IPS DF 6.9 (cell line): ENCODE measurements around the gene OR5AC2.
A peak's percentile ranks its signal among the peaks of the same experiment; 100 is the strongest.

Experiments used
- DNase-seq: peaks from one replicate; pipeline ENCODE4 v3.0.0-alpha.2; 2013; ENCODE audit warnings: low read depth, low spot score
- H3K27ac ChIP-seq: one replicate; pipeline ENCODE4 v1.5.1; 2013; ENCODE audit warnings: low read length, control low read depth
- H3K27me3 ChIP-seq: 2 replicates; pipeline ENCODE4 v1.6.1; 2013; ENCODE audit warnings: mild to moderate bottlenecking, low read length; ENCODE audit not compliant: control insufficient read depth, insufficient read depth
- H3K36me3 ChIP-seq: 2 replicates; pipeline ENCODE4 v1.6.1; 2013; ENCODE audit warnings: low read length; ENCODE audit not compliant: control insufficient read depth, insufficient read depth
- H3K4me1 ChIP-seq: 2 replicates; pipeline ENCODE4 v1.6.1; 2013; ENCODE audit warnings: low read length; ENCODE audit not compliant: control insufficient read depth, insufficient read depth
- H3K4me3 ChIP-seq: 2 replicates; pipeline ENCODE4 v1.5.1; 2013; ENCODE audit warnings: mild to moderate bottlenecking, low read length
- H3K9me3 ChIP-seq: 2 replicates; pipeline ENCODE4 v1.6.1; 2013; ENCODE audit warnings: low read length, inconsistent platforms; ENCODE audit not compliant: control insufficient read depth, insufficient read depth
- WGBS: extraction: QIAGEN DNeasy Blood & Tissue Kit; methylation state at CpG from one replicate; pipeline ENCODE4 v1.1.7; 2013; ENCODE audit warnings: mixed read lengths, missing lambda C conversion rate; ENCODE audit not compliant: insufficient read length, insufficient coverage; 5-methylcytosine and 5-hydroxymethylcytosine counted together

Gene OR5AC2, protein sequence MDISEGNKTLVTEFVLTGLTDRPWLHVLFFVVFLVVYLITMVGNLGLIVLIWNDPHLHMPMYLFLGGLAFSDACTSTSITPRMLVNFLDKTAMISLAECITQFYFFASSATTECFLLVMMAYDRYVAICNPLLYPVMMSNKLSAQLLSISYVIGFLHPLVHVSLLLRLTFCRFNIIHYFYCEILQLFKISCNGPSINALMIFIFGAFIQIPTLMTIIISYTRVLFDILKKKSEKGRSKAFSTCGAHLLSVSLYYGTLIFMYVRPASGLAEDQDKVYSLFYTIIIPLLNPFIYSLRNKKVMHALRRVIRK

DNA sequence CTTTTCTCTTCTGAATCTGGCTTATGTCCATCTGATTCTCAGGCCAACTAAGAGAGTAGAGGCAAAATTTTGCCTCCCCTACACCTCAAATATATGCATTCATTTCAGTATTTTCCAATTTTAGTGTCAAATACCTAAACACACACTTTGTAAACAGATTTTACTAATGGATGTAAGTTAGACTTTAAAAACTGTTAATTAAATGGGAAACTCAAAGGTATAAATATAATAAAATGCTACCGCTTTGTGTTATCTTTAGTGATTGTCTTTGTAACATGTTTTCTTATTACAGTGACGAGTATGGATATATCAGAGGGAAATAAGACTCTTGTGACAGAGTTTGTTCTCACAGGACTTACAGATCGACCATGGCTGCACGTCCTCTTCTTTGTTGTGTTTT lies at the start of gene OR5AC2:
Gene OR5AC2, plus strand, starts transcription at position 301 of the 400 bp plus-strand sequence. Its CDS starts 0 bp downstream, at position 301.
- H3K4me1 ChIP-seq = no peaks in the 10 kb centered on the region
- H3K9me3 ChIP-seq = no peaks in the 10 kb centered on the region
- no peaks in the 10 kb centered on the region for H3K27me3 ChIP-seq
- H3K36me3 ChIP-seq = no peaks in the 10 kb centered on the region
- DNase-seq = no peak
- H3K4me3 ChIP-seq = no peak within 1 kb of the TSS
- H3K27ac ChIP-seq = no peak within 1 kb of the TSS
- no CpG with 5 or more reads among the region's 4 CpGs for WGBS

DNA sequence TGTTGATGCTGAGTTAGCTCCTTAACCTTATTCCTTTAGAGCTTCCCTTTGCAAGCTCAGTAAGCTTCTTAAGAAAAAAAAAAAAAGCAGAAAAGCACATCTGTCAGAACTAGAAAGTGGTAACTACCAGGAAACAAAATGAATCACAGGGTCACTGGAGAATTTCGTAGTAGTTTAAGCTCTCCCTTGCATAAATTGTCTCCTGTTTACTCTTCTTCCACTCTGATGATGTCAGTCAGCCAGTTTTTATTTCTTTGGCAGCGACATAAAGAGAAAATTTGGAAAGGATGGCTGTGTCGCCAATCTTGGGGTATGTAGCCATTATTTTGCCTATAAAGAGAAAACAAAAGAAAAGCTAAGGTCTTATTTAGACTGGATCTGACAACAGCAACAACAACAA lies 48.7 kb upstream of the OR5AC2 start:
- no peak overlapping the region for H3K27ac ChIP-seq

DNA sequence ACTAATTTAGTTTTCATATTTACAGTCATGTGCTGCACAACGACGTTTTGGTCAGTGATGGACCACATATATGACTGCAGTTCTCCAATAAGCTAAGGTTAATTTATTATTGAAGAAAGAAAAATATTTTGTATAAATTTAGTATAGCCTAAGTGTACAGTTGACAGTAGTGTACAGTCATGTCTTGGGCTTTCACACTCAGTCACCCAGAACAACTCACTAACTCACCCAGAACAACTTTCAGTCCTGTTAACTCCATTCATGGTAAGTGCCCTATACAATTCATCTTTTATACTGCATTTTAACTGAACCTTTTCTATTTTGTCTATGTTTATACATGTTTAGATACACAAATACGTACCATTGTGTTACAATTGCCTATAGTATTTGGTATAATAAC lies 48.1 kb upstream of the OR5AC2 start:
- no peaks in the 10 kb centered on the region for H3K36me3 ChIP-seq
- no peak overlapping the region for H3K27ac ChIP-seq
- H3K4me3 ChIP-seq = no peak overlapping the region
- no peak for DNase-seq
- WGBS = no CpG with 5 or more reads among the region's 3 CpGs
- H3K9me3 ChIP-seq = no peaks in the 10 kb centered on the region
- H3K4me1 ChIP-seq = no peaks in the 10 kb centered on the region
- no peaks in the 10 kb centered on the region for H3K27me3 ChIP-seq

More for the DNA sequence above, 48.7 kb upstream of the OR5AC2 start:
- no peak overlapping the region for H3K4me3 ChIP-seq
- no peak for DNase-seq
- H3K27me3 ChIP-seq = no peaks in the 10 kb centered on the region
- H3K36me3 ChIP-seq = no peaks in the 10 kb centered on the region
- H3K4me1 ChIP-seq = no peaks in the 10 kb centered on the region
- WGBS = no CpG with 5 or more reads among the region's 3 CpGs
- H3K9me3 ChIP-seq = no peaks in the 10 kb centered on the region

DNA sequence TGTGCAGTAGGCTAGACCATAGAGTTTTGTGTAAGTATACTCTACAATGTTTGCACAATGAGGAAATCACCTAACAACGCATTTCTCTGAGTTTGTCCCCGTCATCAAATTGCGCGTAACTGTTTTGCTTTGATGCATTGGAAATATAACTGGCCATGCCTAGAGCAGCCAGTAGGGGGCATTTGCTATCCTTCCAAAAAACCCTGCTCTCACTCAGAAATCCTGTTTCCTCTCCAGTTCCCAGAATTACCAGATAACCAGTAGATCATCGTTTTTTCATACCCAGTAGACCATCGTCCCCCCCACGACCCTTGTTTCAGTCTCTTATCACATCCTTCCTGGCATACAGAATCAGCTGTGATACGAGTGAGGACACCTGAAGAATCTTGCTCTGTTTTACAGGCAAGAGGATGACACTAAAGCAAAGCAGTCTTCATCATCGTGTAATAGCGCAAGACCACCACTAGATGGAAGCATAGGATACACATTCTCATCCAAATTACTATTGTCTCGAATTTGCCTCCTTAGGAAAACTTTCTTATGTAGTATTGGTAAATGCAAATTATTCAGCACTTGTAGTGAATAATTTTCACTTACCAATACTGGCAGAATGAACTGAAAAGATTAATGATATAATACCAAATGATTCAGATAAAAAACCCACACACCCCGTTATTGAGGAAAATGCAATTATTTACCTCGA lies 47.5 kb upstream of the OR5AC2 start:
- peak overlapping the region; percentile 39; the same call in 1 of the 2 replicates for H3K4me3 ChIP-seq
- H3K27ac ChIP-seq = no peak overlapping the region
- no CpG with 5 or more reads among the region's 13 CpGs for WGBS
- no peaks in the 10 kb centered on the region for H3K36me3 ChIP-seq
- no peaks in the 10 kb centered on the region for H3K4me1 ChIP-seq
- H3K27me3 ChIP-seq = no peaks in the 10 kb centered on the region
- H3K9me3 ChIP-seq = no peaks in the 10 kb centered on the region
- DNase-seq = peak; percentile 86

DNA sequence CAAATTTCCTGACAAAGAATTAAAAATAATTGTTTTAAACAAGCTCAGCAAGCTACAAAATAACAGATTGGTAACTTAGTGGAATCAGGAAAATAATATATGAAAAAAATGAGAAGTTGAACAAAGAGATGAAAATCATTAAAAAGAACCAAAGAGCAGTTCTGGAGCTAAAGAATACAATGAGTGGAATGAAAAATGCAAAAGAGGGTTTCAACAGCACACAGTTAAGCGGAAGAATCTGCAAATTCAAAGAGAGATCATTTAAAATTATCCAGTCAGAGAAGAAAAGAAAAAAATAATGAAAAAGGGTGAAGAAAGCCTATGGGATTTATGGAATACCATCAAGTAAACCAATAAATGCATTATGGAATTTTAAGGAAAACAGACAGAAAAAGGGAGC lies 45.6 kb upstream of the OR5AC2 start:
- Histone ChIP-seq H3K36me3 (no peaks in the 10 kb centered on the region), H3K9me3 (no peaks in the 10 kb centered on the region), H3K27me3 (no peaks in the 10 kb centered on the region), H3K27ac (no peak overlapping the region), H3K4me3 (no peak overlapping the region), H3K4me1 (no peaks in the 10 kb centered on the region)
- no CpG with 5 or more reads among the region's 1 CpG for WGBS
- no peak for DNase-seq

DNA sequence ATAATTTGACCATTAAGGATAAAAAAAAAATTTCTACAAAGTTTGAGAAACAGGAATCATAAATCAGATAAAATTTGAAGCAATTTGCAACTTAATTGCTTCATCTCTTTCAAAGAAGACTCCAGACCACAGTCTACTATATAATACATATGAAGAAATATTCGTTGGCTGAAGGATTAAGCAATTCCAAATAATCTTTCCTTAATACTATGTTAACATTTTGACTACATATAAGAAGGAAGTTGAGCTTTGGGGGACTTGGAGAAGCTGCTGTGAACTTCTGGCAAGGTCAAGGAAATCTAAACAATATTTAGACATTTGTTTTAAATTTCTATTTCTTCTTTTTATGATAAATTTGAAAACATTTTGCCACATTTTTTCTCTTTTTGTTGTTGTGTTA lies 38.4 kb upstream of the OR5AC2 start:
- no CpG with 5 or more reads among the region's 1 CpG for WGBS
- H3K27me3 ChIP-seq = no peaks in the 10 kb centered on the region
- no peaks in the 10 kb centered on the region for H3K36me3 ChIP-seq
- H3K9me3 ChIP-seq = no peaks in the 10 kb centered on the region
- H3K4me3 ChIP-seq = no peak overlapping the region
- DNase-seq = no peak
- H3K27ac ChIP-seq = no peak overlapping the region
- H3K4me1 ChIP-seq = no peaks in the 10 kb centered on the region

DNA sequence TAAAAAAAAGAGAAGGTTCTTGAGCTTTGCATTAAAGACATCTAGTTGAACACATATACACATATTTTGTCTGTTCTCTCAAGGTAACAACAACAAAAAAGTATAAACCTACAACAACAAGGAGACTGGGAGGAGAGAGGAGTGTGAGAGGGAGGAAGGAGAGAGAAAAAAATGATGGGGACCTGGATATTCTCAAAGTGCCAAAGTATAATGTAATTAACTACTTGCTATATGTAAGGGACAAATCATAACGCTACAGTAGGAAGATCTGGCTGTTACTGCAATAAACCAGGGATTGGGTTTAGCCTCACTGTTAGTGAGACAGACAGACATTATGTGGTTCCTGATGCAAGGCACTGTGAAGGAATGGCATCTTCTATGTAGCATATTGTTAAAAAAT lies 37.7 kb upstream of the OR5AC2 start:
- Histone ChIP-seq H3K36me3 (no peaks in the 10 kb centered on the region), H3K4me3 (no peak overlapping the region), H3K9me3 (no peaks in the 10 kb centered on the region), H3K4me1 (no peaks in the 10 kb centered on the region), H3K27me3 (no peaks in the 10 kb centered on the region), H3K27ac (no peak overlapping the region)
- WGBS = no CpG with 5 or more reads among the region's 1 CpG
- DNase-seq = no peak

DNA sequence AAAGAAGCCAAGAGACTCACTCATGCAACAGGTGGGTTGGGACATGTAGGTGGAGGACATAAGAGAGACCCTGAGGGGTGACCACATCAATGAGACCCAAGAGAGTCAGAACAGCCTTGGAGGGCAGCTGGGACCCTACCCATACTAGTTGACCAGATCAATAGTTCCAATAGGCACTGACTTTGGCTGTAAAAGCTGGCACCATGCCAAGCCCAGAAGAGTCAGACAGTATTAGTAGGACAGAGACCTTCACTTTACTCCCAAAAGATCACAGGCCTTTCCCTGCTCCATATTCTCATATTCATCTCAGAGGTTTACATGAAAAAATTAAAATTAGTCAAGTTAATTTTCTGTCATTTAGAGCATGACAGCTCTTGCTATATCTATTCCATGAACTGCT lies 30.9 kb upstream of the OR5AC2 start:
- H3K36me3 ChIP-seq = no peaks in the 10 kb centered on the region
- H3K4me1 ChIP-seq = no peaks in the 10 kb centered on the region
- no peak for DNase-seq
- no peak overlapping the region for H3K27ac ChIP-seq
- H3K9me3 ChIP-seq = no peaks in the 10 kb centered on the region
- H3K4me3 ChIP-seq = no peak overlapping the region
- no peaks in the 10 kb centered on the region for H3K27me3 ChIP-seq

DNA sequence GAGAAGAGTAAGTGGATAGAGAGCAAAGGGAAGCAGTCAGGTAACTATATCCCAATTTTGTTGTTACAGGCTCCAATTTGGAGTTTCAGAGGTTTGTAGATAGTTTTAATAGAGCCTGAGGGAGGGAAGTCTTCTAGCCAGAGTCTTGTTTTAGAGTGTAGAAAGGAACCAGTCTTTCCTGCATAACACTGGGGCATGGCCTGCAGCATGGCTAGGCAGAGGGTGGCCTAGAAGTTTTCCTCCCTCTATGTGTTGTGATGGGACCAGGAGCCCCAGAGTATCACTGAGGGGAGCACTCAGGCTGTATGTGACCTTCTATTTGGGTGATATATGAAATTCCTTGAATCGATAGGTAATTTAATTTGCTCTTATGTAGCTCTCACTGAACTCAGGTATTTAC lies 29.3 kb upstream of the OR5AC2 start:
- no CpG with 5 or more reads among the region's 1 CpG for WGBS
- no peaks in the 10 kb centered on the region for H3K4me1 ChIP-seq

DNA sequence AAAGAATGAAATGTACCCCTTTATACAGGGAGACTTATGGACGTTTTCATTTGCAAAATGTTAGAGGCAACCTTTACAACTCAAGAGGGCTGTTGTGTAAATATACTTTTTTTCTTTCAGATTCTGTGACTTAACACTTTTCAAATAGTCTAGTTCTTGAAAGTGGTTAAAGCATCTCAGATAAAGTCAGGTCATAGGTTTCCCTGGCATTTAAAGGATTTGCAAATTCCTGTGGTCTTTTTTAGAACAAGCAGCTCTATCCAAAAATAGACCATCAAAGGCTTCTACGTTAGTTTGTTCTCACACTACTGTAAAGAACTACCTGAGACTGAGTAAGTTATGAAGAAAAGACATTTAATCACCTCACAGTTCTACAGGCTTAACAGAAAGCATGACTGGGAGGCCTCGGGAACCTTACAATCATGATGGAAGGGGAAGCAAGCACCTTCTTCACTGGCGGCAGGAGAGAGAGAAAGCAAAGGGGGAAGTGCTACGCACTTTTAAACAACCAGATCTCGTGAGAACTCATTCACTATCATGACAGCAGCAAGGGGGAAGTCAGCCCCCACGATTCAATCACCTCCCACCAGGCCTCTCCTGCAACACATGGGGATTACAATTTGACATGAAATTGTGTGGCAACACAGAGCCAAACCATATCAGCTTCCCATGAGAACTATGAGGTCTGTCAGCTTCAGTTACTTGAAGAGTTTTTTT lies 28.6 kb upstream of the OR5AC2 start:
- Histone ChIP-seq H3K9me3 (no peaks in the 10 kb centered on the region), H3K4me1 (no peaks in the 10 kb centered on the region), H3K27ac (no peak overlapping the region), H3K36me3 (no peaks in the 10 kb centered on the region), H3K4me3 (no peak overlapping the region), H3K27me3 (no peaks in the 10 kb centered on the region)
- WGBS = no CpG with 5 or more reads among the region's 7 CpGs
- no peak for DNase-seq

More for the DNA sequence above, 29.3 kb upstream of the OR5AC2 start:
- no peaks in the 10 kb centered on the region for H3K9me3 ChIP-seq
- H3K36me3 ChIP-seq = no peaks in the 10 kb centered on the region
- H3K27ac ChIP-seq = no peak overlapping the region
- H3K4me3 ChIP-seq = no peak overlapping the region
- DNase-seq = no peak
- H3K27me3 ChIP-seq = no peaks in the 10 kb centered on the region
